Mesendoderm (in vitro differentiated cells): ENCODE measurements around the gene CALHM3.
A peak's percentile ranks its signal among the peaks of the same experiment; 100 is the strongest.

ENCODE experiments used
- DNase-seq: peaks from one replicate; pipeline ENCODE4 v3.0.0; 2013
- H2AK5ac ChIP-seq: 2 replicates; pipeline ENCODE4 v1.6.1; 2013; ENCODE audit warnings: low read length, inconsistent platforms
- H2BK120ac ChIP-seq: 2 replicates; pipeline ENCODE4 v1.6.1; 2013; ENCODE audit warnings: low read depth, mild to moderate bottlenecking, low read length, moderate library complexity, mixed read lengths
- H2BK15ac ChIP-seq: replicated peaks from 2 replicates; pipeline ENCODE4 v1.6.1; 2013; ENCODE audit warnings: low read depth, mild to moderate bottlenecking, moderate library complexity
- H2BK5ac ChIP-seq: 2 replicates; pipeline ENCODE4 v1.6.1; 2013; ENCODE audit warnings: low read length, inconsistent platforms
- H3K18ac ChIP-seq: 2 replicates; pipeline ENCODE4 v1.6.1; 2013; ENCODE audit warnings: mild to moderate bottlenecking, low read length, mixed read lengths
- H3K23ac ChIP-seq: one replicate; pipeline ENCODE4 v1.6.1; 2013; ENCODE audit warnings: low read length
- H3K27ac ChIP-seq: 2 replicates; pipeline ENCODE4 v1.5.1; 2013; ENCODE audit warnings: low read depth, mild to moderate bottlenecking, inconsistent platforms, low read length, moderate library complexity
- H3K27me3 ChIP-seq: 2 replicates; pipeline ENCODE4 v1.6.1; 2013; ENCODE audit warnings: low read length, control low read depth, mild to moderate bottlenecking, inconsistent platforms; ENCODE audit not compliant: insufficient read depth, poor library complexity
- H3K36me3 ChIP-seq: 2 replicates; pipeline ENCODE4 v1.6.1; 2013; ENCODE audit warnings: low read length, inconsistent platforms; ENCODE audit not compliant: control insufficient read depth, insufficient read depth
- H3K4ac ChIP-seq: one replicate; pipeline ENCODE4 v1.6.1; 2013; ENCODE audit warnings: low read depth, mild to moderate bottlenecking, low read length, moderate library complexity
- H3K4me1 ChIP-seq: 2 replicates; pipeline ENCODE4 v1.6.1; 2013; ENCODE audit warnings: low read depth, low read length, inconsistent platforms; ENCODE audit not compliant: control insufficient read depth
- H3K4me2 ChIP-seq: 2 replicates; pipeline ENCODE4 v1.6.1; 2013; ENCODE audit warnings: low read length
- H3K4me3 ChIP-seq: 2 replicates; pipeline ENCODE4 v1.5.1; 2013; ENCODE audit warnings: mild to moderate bottlenecking, low read length
- H3K56ac ChIP-seq: one replicate; pipeline ENCODE4 v1.6.1; 2013; ENCODE audit warnings: low read length
- H3K79me1 ChIP-seq: 2 replicates; pipeline ENCODE4 v1.6.1; 2013; ENCODE audit warnings: low read length, inconsistent platforms
- H3K79me2 ChIP-seq: 2 replicates; pipeline ENCODE4 v1.6.1; 2013; ENCODE audit warnings: mild to moderate bottlenecking, low read length; ENCODE audit not compliant: control insufficient read depth, insufficient read depth
- H3K9ac ChIP-seq: 2 replicates; pipeline ENCODE4 v1.6.1; 2013; ENCODE audit warnings: low read length, inconsistent platforms
- H4K5ac ChIP-seq: one replicate; pipeline ENCODE4 v1.6.1; 2013; ENCODE audit warnings: low read length
- H4K8ac ChIP-seq: one replicate; pipeline ENCODE4 v1.6.1; 2013; ENCODE audit warnings: low read depth, mild to moderate bottlenecking, control low read depth, low read length, moderate library complexity
- WGBS: extraction: QIAGEN DNeasy Blood & Tissue Kit; methylation state at CpG from one replicate; pipeline ENCODE4 v1.1.7; 2013; ENCODE audit warnings: low lambda C conversion rate, missing lambda C conversion rate; ENCODE audit not compliant: insufficient coverage; ENCODE audit errors: extremely low coverage; 5-methylcytosine and 5-hydroxymethylcytosine counted together

CALHM3 gene

DNA sequence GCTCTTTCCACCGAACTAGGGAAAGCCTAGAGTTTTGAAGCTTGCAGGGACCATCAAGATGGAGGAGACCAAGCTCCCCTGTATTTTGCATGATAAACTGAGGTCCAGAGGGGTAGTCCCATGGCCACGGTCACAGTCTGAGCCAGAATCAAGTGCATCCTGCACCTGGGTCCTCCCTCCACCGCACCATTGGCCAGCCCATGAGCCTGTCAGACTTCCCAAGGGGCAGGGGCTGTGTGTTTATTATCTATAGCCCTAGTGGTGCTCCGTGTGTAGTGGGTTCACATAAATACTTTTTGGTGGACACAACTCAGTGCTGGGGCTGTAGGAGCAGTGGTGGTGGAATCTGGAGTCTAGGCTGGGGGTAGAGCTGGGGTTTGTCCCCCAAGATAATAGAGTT is 3.6 kb downstream of the CALHM3 start:
- Histone ChIP-seq H3K18ac (no peak overlapping the region), H3K9ac (no peak overlapping the region), H3K36me3 (no peaks in the 10 kb centered on the region), H3K56ac (no peak overlapping the region), H2AK5ac (no peak overlapping the region), H2BK5ac (no peak overlapping the region), H3K79me2 (no peaks in the 10 kb centered on the region), H3K4me2 (no peak overlapping the region), H4K8ac (no peak overlapping the region), H3K4me3 (no peak overlapping the region), H3K23ac (no peak overlapping the region), H3K27ac (no peak overlapping the region), H4K5ac (no peak overlapping the region), H2BK120ac (no peak overlapping the region), H3K4ac (no peak overlapping the region), H2BK15ac (no peak overlapping the region), H3K79me1 (no peaks in the 10 kb centered on the region), H3K4me1 (peaks cover 9% of the 10 kb centered on the region), H3K27me3 (no peaks in the 10 kb centered on the region)
- no peak for DNase-seq
- no CpG with 5 or more reads among the region's 4 CpGs for WGBS

GRCh38 chr10:103474077-103474476 is 5.0 kb downstream of the CALHM3 start:
- Histone ChIP-seq H3K56ac (no peak overlapping the region), H3K23ac (no peak overlapping the region), H3K79me1 (no peaks in the 10 kb centered on the region), H2BK5ac (no peak overlapping the region), H3K4me3 (no peak overlapping the region), H2BK120ac (no peak overlapping the region), H4K5ac (no peak overlapping the region), H2BK15ac (no peak overlapping the region), H2AK5ac (no peak overlapping the region), H4K8ac (no peak overlapping the region), H3K36me3 (no peaks in the 10 kb centered on the region), H3K4ac (no peak overlapping the region), H3K27ac (no peak overlapping the region), H3K18ac (no peak overlapping the region), H3K9ac (no peak overlapping the region), H3K79me2 (no peaks in the 10 kb centered on the region), H3K4me2 (no peak overlapping the region), H3K27me3 (no peaks in the 10 kb centered on the region), H3K4me1 (peaks cover 9% of the 10 kb centered on the region)
- DNase-seq: no peak
- WGBS: 100% methylated on average over 3 of the region's 3 CpGs

GRCh38 chr10:103473261-103473671 is 5.8 kb downstream of the CALHM3 start:
- no peak for DNase-seq
- H3K4ac ChIP-seq: no peak overlapping the region
- H2BK120ac ChIP-seq: no peak overlapping the region
- no peak overlapping the region for H3K4me3 ChIP-seq
- H3K36me3 ChIP-seq: no peaks in the 10 kb centered on the region
- H3K79me2 ChIP-seq: no peaks in the 10 kb centered on the region
- H4K5ac ChIP-seq: no peak overlapping the region
- no peak overlapping the region for H3K56ac ChIP-seq
- H3K4me1 ChIP-seq: peaks cover 9% of the 10 kb centered on the region
- no CpG with 5 or more reads among the region's 32 CpGs for WGBS
- no peak overlapping the region for H3K4me2 ChIP-seq
- H3K9ac ChIP-seq: no peak overlapping the region
- H2AK5ac ChIP-seq: no peak overlapping the region
- no peak overlapping the region for H3K18ac ChIP-seq
- no peak overlapping the region for H2BK15ac ChIP-seq
- H3K27me3 ChIP-seq: no peaks in the 10 kb centered on the region
- no peak overlapping the region for H4K8ac ChIP-seq
- H3K27ac ChIP-seq: no peak overlapping the region
- no peak overlapping the region for H3K23ac ChIP-seq
- no peaks in the 10 kb centered on the region for H3K79me1 ChIP-seq
- no peak overlapping the region for H2BK5ac ChIP-seq

GRCh38 chr10:103472005-103472404 is 7.0 kb downstream of the CALHM3 start:
- Histone ChIP-seq H3K4me2 (no peak overlapping the region), H4K5ac (no peak overlapping the region), H4K8ac (no peak overlapping the region), H3K9ac (no peak overlapping the region), H2AK5ac (no peak overlapping the region), H3K18ac (no peak overlapping the region), H3K36me3 (no peaks in the 10 kb centered on the region), H3K27ac (no peak overlapping the region), H3K4me1 (peaks cover 9% of the 10 kb centered on the region), H3K79me2 (no peaks in the 10 kb centered on the region), H3K4me3 (no peak overlapping the region), H3K27me3 (no peaks in the 10 kb centered on the region), H3K79me1 (no peaks in the 10 kb centered on the region), H3K23ac (no peak overlapping the region), H2BK120ac (no peak overlapping the region), H3K4ac (no peak overlapping the region), H2BK5ac (no peak overlapping the region), H2BK15ac (no peak overlapping the region), H3K56ac (no peak overlapping the region)
- no peak for DNase-seq
- WGBS: no CpG with 5 or more reads among the region's 2 CpGs

GRCh38 chr10:103470761-103471653 is 8.0 kb downstream of the CALHM3 start:
- Histone ChIP-seq H4K8ac (no peak overlapping the region), H3K9ac (no peak overlapping the region), H2BK120ac (no peak overlapping the region), H2AK5ac (no peak overlapping the region), H3K56ac (peak overlapping the region; percentile 6), H3K27me3 (no peaks in the 10 kb centered on the region), H3K4me3 (no peak overlapping the region), H3K18ac (peak overlapping the region; percentile 47), H3K79me1 (no peaks in the 10 kb centered on the region), H3K79me2 (no peaks in the 10 kb centered on the region), H3K4me1 (peaks cover 5% of the 10 kb centered on the region), H3K4me2 (no peak overlapping the region), H4K5ac (peak overlapping the region; percentile 64), H3K27ac (no peak overlapping the region), H3K36me3 (no peaks in the 10 kb centered on the region), H2BK5ac (no peak overlapping the region), H2BK15ac (no peak overlapping the region), H3K4ac (no peak overlapping the region), H3K23ac (no peak overlapping the region)
- peak; percentile 65 for DNase-seq
- no CpG with 5 or more reads among the region's 14 CpGs for WGBS

DNA sequence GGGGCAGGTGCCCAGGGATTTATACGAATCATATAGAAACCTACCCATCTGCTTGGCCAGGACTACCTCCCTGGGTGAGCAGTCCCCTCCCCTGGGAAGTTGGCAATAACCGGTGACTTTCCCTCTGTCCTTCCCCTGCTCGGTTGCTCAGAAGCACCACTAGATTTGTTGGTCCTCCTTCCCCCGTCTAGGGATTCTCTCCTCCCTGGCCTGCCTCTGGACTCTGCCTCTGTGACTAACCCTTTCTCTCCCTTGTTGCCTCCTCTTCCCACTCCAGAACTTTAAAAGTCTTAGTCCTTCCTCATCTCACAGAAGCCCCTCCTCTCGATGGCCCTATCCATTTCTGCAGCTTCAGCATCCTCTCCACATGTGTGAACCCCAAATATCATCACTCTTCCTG is 9.8 kb downstream of the CALHM3 start:
- no CpG with 5 or more reads among the region's 5 CpGs for WGBS

More for the DNA sequence above, 9.8 kb downstream of the CALHM3 start:
- Histone ChIP-seq H2BK120ac (no peak overlapping the region), H4K5ac (no peak overlapping the region), H3K23ac (no peak overlapping the region), H3K36me3 (no peaks in the 10 kb centered on the region), H3K79me2 (no peaks in the 10 kb centered on the region), H3K4me1 (peaks cover 5% of the 10 kb centered on the region), H3K4ac (no peak overlapping the region), H2BK15ac (no peak overlapping the region), H3K79me1 (no peaks in the 10 kb centered on the region), H3K9ac (no peak overlapping the region), H3K27ac (no peak overlapping the region), H2BK5ac (no peak overlapping the region), H3K27me3 (no peaks in the 10 kb centered on the region), H3K4me2 (no peak overlapping the region), H3K56ac (no peak overlapping the region), H3K18ac (no peak overlapping the region), H3K4me3 (no peak overlapping the region), H2AK5ac (no peak overlapping the region), H4K8ac (no peak overlapping the region)
- DNase-seq: no peak
